CD4-positive, alpha-beta T cell treated with Interleukin-6 for 4 hours (primary cell): Measurements from ENCODE around the gene ARFGAP3.
"Not testable (repeated sequence)": the region's sequence is repeated elsewhere in the genome, so short reads cannot be mapped to it uniquely, and the experiment has no call there.

ENCODE experiments used
- DNase-seq: peaks from one replicate; pipeline ENCODE4 v3.0.0-alpha.2; 2020; ENCODE audit warnings: mixed read lengths

ARFGAP3 gene

DNA sequence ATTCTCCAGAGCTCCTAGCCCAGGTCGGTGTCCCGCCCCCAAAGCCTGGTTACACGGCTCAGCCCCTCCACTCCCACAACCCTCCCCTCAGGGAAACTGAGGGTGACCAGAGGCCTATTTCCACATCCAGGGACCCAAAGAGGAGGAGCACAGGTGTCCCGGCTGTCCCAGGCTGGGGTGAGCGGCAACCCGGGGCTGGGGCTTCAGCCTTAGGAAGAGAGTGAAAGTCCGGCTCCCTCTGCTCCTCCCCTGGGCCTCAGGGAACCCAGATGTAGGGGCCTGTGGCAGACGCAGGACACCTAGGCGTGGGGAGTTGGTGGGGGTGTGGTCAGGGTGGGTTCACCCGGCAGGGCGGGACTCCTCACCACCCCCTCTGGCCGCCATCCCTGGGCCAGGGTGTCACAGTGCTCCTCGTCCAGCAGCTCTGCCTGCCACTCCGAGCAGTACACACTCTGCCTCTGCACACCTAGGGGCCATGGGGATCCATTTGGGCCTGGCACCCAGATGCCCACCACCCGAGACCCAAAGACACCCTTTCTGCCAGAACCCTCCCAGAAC, 63.1 kb downstream of the ARFGAP3 start:
- no peak for DNase-seq

DNA sequence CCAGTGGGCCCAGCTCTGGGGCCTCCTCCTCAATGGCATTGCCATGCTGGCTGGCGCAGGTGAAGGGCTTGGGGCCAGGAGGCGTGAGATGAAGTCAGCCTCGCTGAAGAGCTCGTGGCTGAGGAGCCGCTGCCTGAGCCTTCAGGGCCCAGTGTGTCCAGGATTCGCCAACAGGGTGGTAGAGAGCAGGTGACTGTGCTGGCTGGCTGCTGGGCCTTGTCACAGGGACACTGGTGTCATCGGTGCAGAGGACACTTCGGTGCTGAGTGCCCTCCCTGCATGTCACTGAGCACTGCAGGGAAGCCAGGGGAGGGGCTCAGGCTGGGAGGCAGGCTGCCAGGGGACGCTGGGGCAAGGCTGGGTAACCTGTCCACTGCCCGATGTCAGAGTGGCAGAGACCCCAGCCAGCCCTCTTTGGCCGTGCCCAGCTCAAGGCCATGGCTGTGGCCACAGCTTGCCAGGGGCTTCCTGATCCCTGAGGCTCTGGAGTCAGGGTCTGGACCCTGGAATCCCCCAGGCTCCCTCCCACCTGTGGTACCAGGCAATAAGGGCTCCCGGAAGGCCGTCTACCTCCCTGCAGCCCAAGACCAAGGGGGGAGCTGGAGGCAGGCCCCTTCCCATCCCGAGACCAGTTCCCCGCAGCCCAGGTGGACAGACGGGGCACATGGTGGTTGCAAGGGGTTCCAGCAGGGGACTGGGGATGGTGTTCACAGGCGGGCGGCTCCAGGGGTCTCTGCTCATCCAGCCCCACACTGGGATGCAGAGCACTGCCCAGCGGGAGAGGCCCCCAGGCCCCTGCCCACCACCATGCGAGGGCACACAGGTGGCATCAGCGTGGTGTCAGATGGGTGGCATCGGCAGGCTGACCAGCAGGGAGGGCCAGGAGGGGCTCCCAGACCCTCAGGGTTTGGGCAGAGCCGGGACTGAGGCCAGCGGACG, 63.9 kb downstream of the ARFGAP3 start:
- no peak for DNase-seq

DNA sequence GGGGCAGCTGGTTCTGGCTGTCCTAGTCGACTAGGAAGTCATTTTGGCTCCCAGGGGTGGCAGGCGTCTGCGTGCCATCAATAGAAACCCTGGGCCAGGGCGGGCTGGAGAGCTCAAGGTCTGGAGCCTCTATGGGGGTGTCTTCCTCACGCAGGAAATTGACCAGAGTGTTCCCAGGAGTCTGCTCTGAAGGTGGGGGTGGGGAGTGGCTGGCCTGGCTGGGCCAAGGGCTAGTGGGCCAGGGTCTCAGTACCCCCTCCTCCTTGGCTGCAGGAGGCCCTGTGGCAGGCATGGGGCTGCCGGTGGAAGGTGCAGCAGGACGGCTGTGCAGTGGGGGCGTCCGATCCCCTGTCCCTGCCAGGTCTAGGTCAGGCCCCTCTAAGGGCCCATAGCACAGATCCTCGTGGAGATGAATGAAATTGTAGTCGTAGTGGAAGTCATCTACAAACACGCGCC, 64.6 kb downstream of the ARFGAP3 start:
- no peak for DNase-seq

DNA sequence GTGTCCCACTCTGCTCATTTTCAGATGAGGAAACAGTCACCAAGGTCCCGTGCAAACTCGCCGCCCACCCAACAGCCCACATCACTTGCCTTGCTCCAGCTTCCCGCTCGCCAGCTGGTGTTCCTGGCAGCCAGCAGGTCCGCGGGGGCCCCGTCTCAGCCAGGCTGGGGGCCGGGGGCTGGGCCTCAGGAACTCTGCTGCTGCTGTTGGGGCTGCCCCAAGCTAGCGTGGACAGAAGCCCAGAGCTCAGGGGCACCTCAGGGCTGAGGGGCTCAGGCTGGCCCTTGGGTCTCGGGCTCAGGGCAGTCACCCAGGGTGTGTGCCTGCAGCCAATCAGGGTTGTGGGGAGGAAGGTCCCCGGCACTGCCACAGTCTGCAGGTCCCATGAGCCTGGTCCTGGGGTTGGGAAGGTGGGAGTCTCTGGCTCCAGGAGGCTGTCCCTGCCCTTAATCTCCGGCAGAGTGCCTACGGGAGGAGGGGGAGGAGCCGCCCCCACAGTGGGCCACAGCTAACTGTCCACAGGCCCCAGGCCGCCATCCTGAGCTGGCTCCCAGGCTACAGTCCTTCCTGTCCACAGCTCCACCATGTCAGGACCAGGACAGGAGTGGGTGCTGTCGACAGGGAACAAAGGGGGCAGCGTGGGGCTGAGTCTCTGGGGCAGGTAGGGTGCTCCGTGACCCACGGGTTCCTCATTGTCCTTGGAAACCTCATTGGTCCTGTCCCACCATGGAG, 65.2 kb downstream of the ARFGAP3 start:
- DNase-seq, result no peak

DNA sequence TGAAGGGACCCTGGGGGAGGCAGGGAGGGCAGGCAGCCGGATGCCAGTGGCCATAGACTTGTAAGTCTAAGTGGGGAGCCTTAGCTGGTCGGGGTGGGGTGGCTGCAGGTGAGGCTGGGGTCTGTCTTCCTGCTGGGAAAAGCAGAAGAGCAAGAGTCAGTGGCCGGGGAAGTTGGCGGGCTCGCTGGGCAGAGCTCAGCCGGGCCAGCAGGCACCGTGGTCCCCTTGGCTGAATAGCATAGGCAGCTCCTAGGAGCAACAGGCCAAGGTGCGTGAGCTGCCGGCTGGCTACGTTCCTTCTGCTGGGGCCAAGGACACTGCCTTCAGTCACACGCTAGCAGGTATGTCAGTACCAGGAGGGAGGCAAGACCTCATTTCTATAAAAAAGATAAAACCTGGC, 68.6 kb downstream of the ARFGAP3 start:
- no peak for DNase-seq

DNA sequence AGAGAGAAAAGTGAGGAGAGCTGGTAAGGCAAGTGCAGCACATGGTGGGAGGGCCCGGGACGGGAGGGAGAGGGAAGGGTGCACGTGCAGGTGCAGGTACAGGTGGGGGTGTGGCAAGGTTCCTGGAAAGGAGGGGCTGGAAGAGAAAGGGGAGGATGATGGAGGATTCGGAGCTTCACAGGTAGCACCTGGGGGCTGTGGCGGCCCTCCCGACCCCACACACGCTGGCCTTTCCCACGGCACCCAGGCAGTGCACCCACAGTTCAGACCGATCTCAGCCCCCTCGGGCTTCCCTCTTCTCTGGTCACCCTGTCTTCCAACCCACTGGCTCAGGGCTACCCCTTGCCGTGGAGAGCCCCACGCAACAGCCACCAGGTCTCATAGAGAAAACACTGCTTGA, 69.1 kb downstream of the ARFGAP3 start:
- DNase-seq, result no peak

DNA sequence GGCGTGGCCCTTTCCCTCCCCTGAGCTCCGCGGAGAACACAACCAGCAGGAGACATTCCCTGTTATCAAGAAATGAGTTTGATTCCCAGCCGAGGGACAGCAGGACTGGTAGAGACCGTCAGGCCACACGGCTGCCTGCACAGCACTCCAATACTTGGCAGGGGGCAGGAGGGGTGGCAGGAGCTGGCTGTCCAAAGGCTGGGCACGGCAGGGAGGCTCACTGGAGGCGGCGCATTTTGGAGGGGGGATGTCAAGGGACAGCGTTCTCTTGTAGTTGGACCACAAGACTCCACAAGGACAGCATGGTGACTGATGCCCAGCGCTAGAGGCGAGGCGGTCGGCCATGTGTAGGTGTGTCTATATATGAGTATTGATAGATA, 69.7 kb downstream of the ARFGAP3 start:
- no peak for DNase-seq

DNA sequence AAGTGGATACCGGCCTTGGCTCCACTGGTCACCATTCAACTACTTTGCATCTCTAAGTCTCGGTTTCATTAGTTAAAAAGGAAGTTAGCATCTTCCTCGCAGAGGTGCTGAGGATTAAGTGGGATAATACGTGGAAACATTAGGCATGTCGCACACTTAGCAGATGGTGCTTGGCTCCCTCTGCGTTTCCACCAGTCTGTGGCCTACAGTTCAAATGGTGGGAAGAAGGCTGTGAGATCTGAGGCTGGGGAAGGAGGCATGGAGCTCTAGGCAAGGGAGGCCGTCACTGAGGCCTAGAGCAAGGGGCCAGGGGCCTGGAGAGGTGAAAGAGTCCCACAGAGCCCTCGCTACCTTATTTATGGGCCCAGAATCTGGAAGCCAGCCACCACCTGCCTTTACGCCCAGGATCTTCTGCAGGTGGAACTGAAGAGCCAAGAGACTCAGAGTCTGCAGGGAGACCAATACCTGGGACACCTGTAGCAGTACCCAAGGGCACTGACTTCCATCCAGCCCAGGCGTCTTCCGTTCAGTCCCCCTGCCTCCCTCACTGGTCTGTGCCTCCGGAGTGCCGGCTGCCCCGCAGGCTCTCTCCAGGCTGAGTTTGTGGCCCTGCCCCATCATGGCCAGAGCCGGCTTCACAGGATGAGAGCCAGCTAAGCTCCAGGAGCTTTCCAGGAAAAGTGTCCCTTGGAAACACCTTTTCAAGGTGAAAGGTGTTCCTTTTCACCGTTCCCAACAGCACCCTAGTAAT, 70.3 kb downstream of the ARFGAP3 start:
- no peak for DNase-seq

DNA sequence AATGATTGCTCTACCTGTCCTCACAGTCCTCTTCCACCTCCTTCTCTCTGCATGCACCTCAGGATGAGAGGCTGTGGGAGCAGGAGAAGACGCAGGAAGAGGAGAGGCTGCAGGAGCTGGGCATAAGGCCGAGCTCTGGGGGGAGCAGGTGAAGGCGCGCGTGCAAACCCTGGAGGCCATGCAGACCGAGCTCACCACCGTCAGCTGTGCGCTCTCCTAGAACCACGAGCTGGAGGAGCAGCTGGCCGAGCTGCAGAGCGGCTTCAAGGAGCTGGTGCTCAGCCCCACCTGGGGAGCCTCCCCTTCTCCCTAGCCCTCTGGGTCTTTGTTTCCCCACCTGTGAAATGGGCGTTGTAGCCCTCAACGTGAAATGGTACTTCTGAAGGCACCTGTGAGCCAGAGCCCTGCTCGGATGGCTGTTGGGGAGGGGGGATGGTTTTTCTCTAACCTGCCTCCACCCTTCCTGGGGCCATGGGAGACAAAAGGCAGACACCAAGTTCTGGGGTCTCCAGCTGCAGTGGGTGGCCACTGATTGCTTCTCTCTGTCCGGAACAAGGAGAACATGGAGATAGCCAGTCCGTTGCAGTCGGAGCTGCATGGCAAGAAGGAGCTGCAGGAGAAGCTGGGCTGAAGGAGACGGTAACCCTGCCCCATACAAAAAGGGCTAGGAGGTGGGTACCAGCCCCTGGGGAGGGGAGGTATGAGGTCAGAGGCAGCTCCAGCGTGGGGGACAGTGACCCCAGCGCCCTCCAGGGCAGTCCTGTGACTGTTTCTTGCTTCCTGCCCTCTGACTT, 71.2 kb downstream of the ARFGAP3 start:
- DNase-seq, result no peak

DNA sequence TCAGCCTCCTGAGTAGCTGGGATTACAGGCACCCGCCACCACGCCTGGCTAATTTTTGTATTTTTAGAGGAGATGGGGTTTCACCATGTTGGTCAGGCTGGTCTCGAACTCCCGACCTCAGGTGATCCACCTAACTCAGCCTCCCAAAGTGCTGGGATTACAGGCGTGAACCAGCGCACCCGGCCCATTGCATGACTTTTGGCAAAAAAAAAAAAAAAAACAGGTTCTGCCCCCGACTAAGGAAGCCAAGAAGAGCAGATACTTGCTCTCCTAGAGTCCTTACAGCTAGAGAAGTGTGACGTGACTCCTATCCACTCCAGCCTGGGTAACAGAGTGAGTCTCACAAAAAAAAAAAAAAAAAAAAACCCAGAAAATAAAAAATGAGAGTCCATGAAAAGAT, 74.8 kb downstream of the ARFGAP3 start:
- not testable (repeated sequence) for DNase-seq

DNA sequence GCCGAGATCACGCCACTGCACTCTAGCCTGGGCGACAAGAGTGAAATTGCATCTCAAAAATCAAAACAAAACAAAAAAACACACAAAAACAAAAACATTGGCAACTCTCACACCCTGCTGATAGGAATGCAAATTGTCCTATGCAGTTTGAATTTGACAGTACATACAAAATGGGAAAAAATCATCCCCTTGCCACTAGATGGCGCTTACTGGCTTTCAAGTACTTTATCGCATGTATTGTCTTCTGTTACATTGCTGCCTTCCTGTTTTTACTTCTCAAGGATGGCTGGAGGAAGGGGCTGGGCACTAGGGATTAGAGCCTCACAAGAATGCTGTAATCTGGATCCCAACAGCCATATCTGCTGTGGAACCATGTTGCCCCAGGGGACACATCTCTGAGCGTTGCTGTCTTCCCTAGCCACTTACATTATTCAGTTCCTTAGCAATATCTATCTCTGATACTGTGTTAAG, 77.0 kb downstream of the ARFGAP3 start:
- peak; percentile 63 for DNase-seq

DNA sequence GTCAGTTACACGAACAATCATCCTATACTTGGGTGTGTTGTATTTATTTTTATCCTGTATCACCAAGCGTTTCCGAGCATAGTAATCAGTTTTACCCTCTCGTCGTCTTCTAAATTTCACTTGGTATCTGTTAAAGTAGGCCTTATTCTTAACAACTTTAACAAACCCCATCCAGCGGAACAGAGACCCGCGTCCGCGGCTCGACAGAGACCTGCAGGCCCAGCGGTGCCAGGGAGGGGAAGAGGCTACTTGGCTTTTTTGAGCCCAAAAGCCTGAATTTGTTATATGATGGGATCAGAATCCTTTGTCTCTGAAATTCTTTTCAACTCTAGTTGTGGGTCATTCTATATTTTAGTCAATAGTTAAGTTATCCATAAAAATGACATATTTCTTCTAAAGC, 79.9 kb downstream of the ARFGAP3 start:
- DNase-seq, result no peak

DNA sequence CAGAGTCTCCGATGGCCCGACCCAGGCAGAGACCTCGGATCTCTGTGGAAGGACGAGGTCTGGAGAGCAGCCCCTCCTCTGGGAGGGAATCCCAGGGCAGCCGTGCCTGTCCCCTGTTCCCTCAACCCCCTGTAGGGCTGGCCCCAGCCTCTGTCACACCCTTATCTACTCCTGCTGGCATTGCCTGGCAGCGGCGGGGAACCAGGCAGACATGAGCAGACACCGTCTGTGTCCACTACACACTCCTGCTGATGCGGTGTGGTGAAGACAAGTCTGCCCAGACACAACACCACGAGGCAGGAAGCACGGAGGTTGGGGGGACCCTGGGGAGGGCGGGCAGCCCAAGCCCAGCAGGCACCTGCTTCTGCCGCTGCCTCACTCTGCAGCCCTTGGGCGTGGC, 83.9 kb downstream of the ARFGAP3 start:
- no peak for DNase-seq

DNA sequence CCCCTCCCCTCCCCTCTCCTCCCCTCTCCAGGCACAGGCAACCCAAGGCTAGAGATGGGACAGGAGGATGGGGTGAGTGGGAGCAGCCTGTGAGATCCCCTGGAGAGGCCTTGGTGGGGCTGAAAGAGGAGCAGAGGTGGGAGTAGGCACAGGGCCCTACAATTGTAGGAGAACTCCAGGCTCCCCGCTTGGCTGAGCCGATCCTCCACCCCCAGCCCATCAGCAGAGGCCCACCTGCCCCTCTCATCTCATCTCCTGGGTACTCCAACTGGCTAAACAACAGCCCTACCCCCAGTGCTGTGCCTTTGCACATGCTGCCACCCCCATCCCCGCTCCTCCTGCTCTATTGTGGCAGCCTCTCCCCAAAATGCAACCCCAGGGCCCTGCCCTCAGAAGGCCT, 84.4 kb downstream of the ARFGAP3 start:
- DNase-seq, result no peak

DNA sequence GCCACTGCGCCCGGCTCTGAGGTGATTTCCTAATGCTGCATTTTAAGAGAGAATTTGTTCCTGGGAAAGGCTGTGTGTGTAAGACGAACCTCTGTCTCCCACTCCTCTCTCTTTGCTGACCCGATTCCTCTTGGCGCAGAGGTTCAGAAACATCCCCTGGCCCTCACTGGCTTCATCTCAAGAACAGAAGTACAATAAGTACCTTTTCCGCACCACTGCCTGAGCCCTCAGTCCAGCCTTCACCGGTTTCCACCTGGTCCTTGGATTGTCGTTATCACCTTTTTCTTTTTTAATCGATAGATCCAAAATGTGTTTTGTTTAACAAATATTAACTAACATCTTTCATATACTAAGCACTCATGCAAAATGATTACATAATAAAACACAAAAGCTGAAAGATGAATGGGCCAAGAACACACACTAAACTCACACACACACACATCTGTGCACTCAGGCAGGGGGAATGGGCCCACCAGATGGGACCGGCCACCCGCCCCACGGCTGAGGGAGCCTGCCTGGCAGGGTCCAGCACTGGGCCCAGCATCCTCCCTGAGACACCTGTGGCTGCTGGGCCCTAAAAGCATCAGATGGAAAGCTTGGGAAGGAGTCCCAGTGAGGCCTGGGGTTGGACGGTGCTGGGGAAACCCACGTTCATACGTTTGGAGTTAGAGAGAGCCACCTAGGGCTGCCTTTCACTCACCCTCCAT, 86.0 kb downstream of the ARFGAP3 start:
- no peak for DNase-seq

DNA sequence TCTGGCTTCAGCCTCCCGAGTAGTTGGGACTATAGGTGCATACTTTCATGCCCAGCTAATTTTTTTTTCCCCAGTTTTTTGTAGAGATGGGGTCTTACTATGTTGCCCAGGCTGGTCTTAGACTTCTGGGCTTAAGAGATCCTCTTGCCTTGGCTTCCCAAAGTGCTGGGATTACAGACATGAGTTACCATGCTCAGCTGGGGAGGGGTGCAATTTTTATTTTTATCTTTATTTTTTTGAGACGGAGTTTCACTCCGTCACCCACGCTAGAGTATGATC, 86.7 kb downstream of the ARFGAP3 start:
- no peak for DNase-seq

DNA sequence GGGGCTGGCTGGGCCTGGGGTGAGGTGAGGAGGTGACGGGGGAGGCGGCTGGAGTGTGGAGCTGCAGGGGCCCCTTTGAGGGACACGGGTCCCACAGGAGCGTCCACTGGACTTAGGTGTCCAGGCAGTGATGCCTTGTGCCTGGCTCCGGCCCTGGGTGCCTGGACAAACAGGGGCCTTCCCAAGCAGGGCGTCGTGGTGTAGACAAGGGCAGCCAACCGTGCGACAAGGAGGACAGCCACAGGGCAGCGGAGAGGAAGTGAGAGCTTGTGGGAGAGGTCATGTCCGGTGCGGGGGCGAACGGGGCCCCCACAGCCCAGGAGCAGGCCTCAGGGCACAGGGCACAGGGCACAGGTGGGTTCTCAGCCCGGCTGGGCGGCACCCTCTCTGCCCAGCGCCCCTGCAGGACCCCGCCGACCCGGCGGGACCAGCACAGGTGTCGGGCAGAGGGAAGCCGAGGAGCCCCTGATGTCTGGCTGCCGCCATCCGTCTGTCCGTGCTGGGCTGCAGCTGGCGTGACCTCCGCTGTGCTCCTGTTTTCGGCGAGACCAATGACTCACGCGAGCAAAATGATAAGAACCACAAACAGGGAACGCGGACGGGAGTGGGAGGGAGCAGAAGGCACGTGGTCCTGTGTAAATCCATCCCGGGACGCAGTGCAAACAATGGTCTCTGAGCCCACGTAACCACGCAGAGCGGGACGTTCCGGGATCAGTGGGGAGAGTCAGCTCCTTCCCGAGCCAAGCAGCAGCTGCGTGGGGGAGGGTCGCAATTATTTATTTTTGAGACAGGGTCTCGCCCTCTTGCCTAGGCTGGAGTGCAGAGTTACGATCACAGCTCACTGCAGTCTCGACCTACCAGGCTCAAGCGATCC, 87.3 kb downstream of the ARFGAP3 start:
- DNase-seq, result no peak

DNA sequence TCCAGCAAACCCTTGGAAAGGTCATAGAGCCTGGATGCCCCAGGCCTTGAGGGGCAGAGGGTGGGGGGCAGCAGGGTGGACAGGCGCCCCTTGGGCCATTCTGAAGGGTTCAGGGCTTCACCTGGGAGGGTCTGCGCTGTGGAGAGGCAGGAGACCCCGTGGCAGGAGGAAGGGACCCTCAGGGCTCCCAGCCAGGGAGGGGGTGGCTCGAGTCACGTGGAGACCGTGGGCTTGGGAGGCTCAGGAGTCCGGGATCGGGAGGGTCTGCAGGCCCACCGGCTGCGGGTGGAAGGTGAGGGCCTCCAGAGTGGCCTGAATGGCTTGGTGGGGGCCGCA, 87.9 kb downstream of the ARFGAP3 start:
- DNase-seq, result no peak

DNA sequence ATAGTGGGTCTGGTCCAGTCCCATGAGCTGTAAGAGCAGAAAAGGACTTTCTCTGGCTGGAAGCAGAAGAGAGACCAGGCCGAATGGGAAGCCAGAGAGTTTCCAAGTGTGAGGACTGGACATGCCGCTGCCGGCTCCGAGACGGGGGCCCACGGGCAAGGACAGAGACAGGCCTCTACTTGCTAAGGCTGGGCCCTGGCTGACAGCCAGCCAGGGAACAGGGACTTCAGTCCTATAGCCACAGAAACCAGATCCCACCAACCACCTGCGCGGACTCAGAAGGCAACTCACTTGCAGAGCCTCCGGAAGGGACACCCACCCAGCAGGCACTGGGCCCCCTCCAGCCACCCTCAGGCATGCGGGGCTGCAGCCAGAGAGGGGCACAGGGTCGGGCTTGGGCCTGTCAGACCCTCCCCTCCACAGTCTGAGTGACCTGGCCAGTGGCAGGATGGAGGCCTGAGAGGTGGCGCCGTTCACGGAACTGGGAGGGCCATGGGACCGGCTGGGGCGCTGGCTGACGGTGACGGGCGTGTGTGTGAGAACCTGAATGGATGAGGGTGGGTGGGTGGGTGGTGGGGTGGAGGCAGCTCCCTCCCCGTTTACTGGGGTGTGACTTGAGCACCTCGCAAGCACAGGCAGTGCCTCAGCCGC, 88.6 kb downstream of the ARFGAP3 start:
- DNase-seq, result no peak

DNA sequence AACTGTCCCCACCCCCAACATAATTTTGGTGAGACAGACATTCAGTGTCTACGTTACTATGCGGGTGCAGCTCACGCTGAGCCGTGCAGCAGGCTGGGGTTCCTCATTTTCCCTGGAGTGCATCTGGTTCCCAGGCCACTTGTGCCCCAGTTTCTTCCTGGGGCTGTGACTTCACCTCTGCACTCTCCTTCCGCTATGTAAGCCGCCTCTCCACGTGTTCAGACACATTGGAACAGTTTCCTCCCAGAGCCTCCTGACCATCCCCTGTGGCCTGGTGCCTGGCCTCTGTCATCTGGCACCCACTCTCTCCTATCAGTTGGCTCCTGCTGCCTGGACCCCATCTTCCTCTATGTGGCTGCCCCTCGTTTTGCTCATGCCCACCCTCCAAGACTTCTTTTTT, 90.2 kb downstream of the ARFGAP3 start:
- DNase-seq, result no peak
